ENCODE data around the gene RBMS3.

DNA sequence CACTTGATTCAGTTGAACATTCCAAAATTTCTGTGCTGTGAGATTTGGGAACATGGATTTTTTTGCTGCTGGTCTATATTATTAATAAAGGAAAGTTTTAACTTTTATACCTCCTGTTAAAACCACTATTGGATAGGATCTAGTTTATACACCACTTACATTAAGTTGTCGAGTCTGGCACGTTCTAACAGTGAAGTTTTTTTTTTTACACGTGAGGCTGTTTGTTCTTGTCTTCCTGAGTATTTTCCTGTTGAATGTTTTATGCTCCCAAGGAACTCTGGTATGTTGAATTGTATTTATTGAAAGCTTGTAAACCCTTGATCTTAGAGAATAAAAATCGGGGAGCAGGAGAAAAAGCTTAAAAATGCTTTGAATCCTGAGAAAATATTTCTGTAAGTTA, 338.8 kb downstream of the RBMS3 start:
- TF ChIP-seq ZNF547 (CRISPR knock-in tag; IDR thresholded peaks at IDR 0.05) (no peak), ZNF589 (CRISPR knock-in tag; conservative IDR thresholded peaks at IDR 0.05) (no peak), RERE (CRISPR knock-in tag; IDR thresholded peaks at IDR 0.05; ENCODE audit: low read depth) (no peak)
